Caco-2 (cell line): ENCODE data around the gene MLN. TPM values are rescaled to one million over a fixed set of nuclear protein-coding genes. Genes with fewer than 3 reads are reported as not detected.

Source experiments
- BruUV-seq: library from RNA; stranded (reverse); fragments of 400-500 nt; replicated peaks from 2 replicates; lab custom pipeline; 2021; lab: Mats Ljungman, UMichigan
- CTCF ChIA-PET: fragments of 300-600 bp; sonication (Branson Sonifier 250); formaldehyde crosslinking; loops from one replicate; lab custom pipeline; 2022; ENCODE audit warnings: antibody characterized with exemption; lab: Charles Lee
- POLR2A ChIA-PET: fragments of 300-600 bp; sonication (Branson Sonifier 250); formaldehyde crosslinking; loops from one replicate; lab custom pipeline; 2022; ENCODE audit warnings: antibody characterized with exemption; lab: Charles Lee
- DNase-seq, 2 experiments: peaks; one replicate each; pipeline versions ENCODE4 v3.0.0 to v3.0.0-alpha.2; 2020 to 2022
- H3K27me3 ChIP-seq: replicated peaks from 2 replicates; pipeline ENCODE4 v1.6.0; 2011; ENCODE audit warnings: low read length; ENCODE audit not compliant: control insufficient read depth, insufficient read depth
- H3K36me3 ChIP-seq: 2 replicates; pipeline ENCODE4 v1.5.1; 2011; ENCODE audit warnings: low read length; ENCODE audit not compliant: control insufficient read depth, insufficient read depth
- H3K4me1 ChIP-seq: fragments of 250-450 bp; sonication (Bioruptor Pico); 2 replicates; pipeline ENCODE4 v1.5.1; 2020; ENCODE audit warnings: mild to moderate bottlenecking
- H3K4me3 ChIP-seq: 2 replicates; pipeline ENCODE4 v1.5.1; 2011; ENCODE audit warnings: low read depth, mild to moderate bottlenecking, control low read depth, low read length
- H3K9me3 ChIP-seq: fragments of 250-450 bp; sonication (Bioruptor Pico); 2 replicates; pipeline ENCODE4 v1.5.1; 2020; ENCODE audit warnings: mild to moderate bottlenecking, moderate library complexity
- H3K27ac Mint-ChIP-seq: one replicate; pipeline ENCODE4 v1.8.0; 2022; ENCODE audit warnings: mixed read lengths; ENCODE audit not compliant: unreplicated experiment
- H3K27me3 Mint-ChIP-seq: one replicate; pipeline ENCODE4 v1.8.0; 2022; ENCODE audit warnings: mixed read lengths; ENCODE audit not compliant: insufficient read depth, unreplicated experiment
- H3K36me3 Mint-ChIP-seq: one replicate; pipeline ENCODE4 v1.8.0; 2022; ENCODE audit warnings: mild to moderate bottlenecking, mixed read lengths; ENCODE audit not compliant: insufficient read depth, unreplicated experiment
- H3K4me1 Mint-ChIP-seq: one replicate; pipeline ENCODE4 v1.8.0; 2022; ENCODE audit warnings: low read depth, mixed read lengths; ENCODE audit not compliant: unreplicated experiment
- H3K4me3 Mint-ChIP-seq: one replicate; pipeline ENCODE4 v1.8.0; 2022; ENCODE audit warnings: mild to moderate bottlenecking, moderate library complexity, mixed read lengths; ENCODE audit not compliant: unreplicated experiment
- H3K9me3 Mint-ChIP-seq: one replicate; pipeline ENCODE4 v1.8.0; 2022; ENCODE audit warnings: mixed read lengths; ENCODE audit not compliant: unreplicated experiment
- CTCF ChIP-seq, 2 experiments: fragments of 200-600 bp in 1 of 2; IDR thresholded peaks; 1 replicate in 1 of 2; 2 replicates in 1 of 2; pipeline versions ENCODE4 v1.5.1 to v1.8.0; 2011 to 2022; ENCODE audit warnings: antibody characterized with exemption in 1 of 2, control low read depth in 1 of 2, inconsistent platforms in 1 of 2, low read depth in 1 of 2, low read length in 1 of 2, mild to moderate bottlenecking in 1 of 2, moderate library complexity in 1 of 2; ENCODE audit not compliant: insufficient read depth in 1 of 2, severe bottlenecking in 1 of 2, unreplicated experiment in 1 of 2
- intact Hi-C: fragments of 100-400 bp; cut with micrococcal nuclease; formaldehyde crosslinking; loops from one replicate; pipeline ENCODE4 v1.10.0; 2022; ENCODE audit not compliant: unreplicated experiment
- total RNA-seq: library from RNA; stranded (reverse); gene quantifications from 2 replicates; pipeline ENCODE4 v1.2.3, GENCODE V29; 2022

The MLN gene
- total RNA-seq, 1 experiment from 2014 or later = not detected

- Mint-ChIP-seq H3K9me3 (no peaks in the 10 kb centered on the region), H3K4me3 (no peak overlapping the region), H3K27me3 (peaks cover 3% of the 10 kb centered on the region), H3K4me1 (peaks cover 17% of the 10 kb centered on the region), H3K36me3 (no peaks in the 10 kb centered on the region), H3K27ac (no peak overlapping the region)
- POLR2A ChIA-PET = no interaction called here
- Histone ChIP-seq H3K9me3 (no peaks in the 10 kb centered on the region), H3K4me3 (no peak overlapping the region), H3K36me3 (no peaks in the 10 kb centered on the region), H3K27me3 (no peaks in the 10 kb centered on the region), H3K4me1 (peaks cover 13% of the 10 kb centered on the region)
- intact Hi-C loops = loop anchor here (1.0 kb wide), 3 partner anchors 7 to 34 kb away; partner anchors contain the start of gene UQCC2
- CTCF ChIA-PET = interaction anchor here (1.0 to 3.8 kb wide), 3 partner anchors 17 to 155 kb away, joined by 8 to 34 read pairs (median 23); partner anchors contain the start of gene UQCC2
- TF ChIP-seq CTCF (IDR thresholded peaks at IDR 0.05; ENCODE audit: insufficient read depth in 1 of 2, low read depth in 1 of 2, low read length in 1 of 2, severe bottlenecking in 1 of 2, unreplicated experiment in 1 of 2) = no peak
- DNase-seq = no peak
- no TSS peak for BruUV-seq
Observed at GRCh38 chr6:33744895-33745546, 58.8 kb downstream of the MLN start.

Other genes with a start within 250 kb of the MLN start
- gene BAK1, start 223.7 kb downstream of the MLN start, total RNA-seq = 28.5 and 29.4 TPM in 2 replicates
- 42.1 and 50.5 TPM in 2 replicates for gene ITPR3, start 182.7 kb downstream of the MLN start, total RNA-seq
- 115 and 122 TPM in 2 replicates for gene UQCC2, start 92.3 kb downstream of the MLN start, total RNA-seq
- 0.44 and 0.45 TPM in 2 replicates for gene IP6K3, start 57.1 kb downstream of the MLN start, total RNA-seq
- 52.9 and 53.2 TPM in 2 replicates for gene LEMD2, start 14.9 kb downstream of the MLN start, total RNA-seq